Muscle of leg (tissue), 11 donors: ENCODE results near the gene OXTR. TPM values are rescaled to one million over a fixed set of nuclear protein-coding genes. Genes with fewer than 3 reads are reported as not detected.
A peak's percentile ranks its signal among the peaks of the same experiment; 100 is the strongest.

Experiments
- DNase-seq: peaks from one replicate; pipeline ENCODE4 v3.0.0; 2013
- H3K27ac ChIP-seq: one replicate; pipeline ENCODE4 v1.5.1; 2013; ENCODE audit warnings: mild to moderate bottlenecking, low read length, control low read depth
- H3K27me3 ChIP-seq: one replicate; pipeline ENCODE4 v1.6.1; 2013; ENCODE audit warnings: low read length; ENCODE audit not compliant: control insufficient read depth, insufficient read depth
- H3K36me3 ChIP-seq: one replicate; pipeline ENCODE4 v1.6.1; 2013; ENCODE audit warnings: low read length; ENCODE audit not compliant: control insufficient read depth, insufficient read depth
- H3K4me1 ChIP-seq: one replicate; pipeline ENCODE4 v1.6.1; 2013; ENCODE audit warnings: low read length; ENCODE audit not compliant: control insufficient read depth, insufficient read depth
- H3K4me3 ChIP-seq: one replicate; pipeline ENCODE4 v1.5.1; 2013; ENCODE audit warnings: low read length, control low read depth
- H3K9me3 ChIP-seq: replicated peaks from 2 replicates; pipeline ENCODE4 v1.6.1; 2013; ENCODE audit warnings: low read depth, low read length; ENCODE audit not compliant: control insufficient read depth
- WGBS: methylation state at CpG from one replicate; pipeline ENCODE4 v1.1.5; 2013; ENCODE audit warnings: missing lambda C conversion rate; ENCODE audit not compliant: insufficient coverage; 5-methylcytosine and 5-hydroxymethylcytosine counted together
- polyA plus RNA-seq, 8 donors: library from polyadenylated mRNA; unstranded; fragments of 120-200 nt; gene quantifications; one replicate each; pipeline versions ENCODE4 v1.2.1 to v1.2.3, GENCODE V29; 2013; ENCODE audit warnings: inconsistent platforms in 1 of 8, low replicate concordance in 1 of 8; ENCODE audit not compliant: insufficient read length in 8 of 8, insufficient read depth in 1 of 8
- total RNA-seq: library from RNA; stranded (reverse); fragments of 120-200 nt; gene quantifications from one replicate; pipeline ENCODE4 v1.2.4, GENCODE V29; 2013

Gene OXTR
- total and polyA plus RNA-seq, 9 donors = 0.53 to 11.0 (median 6.4) TPM

GRCh38 chr3:8759038-8759707, 10.2 kb downstream of the OXTR start:
- WGBS = 56% methylated on average over 3 of the region's 7 CpGs
- Histone ChIP-seq H3K27me3 (no peaks in the 10 kb centered on the region), H3K9me3 (no peaks in the 10 kb centered on the region), H3K4me3 (no peak overlapping the region), H3K27ac (peak overlapping the region; percentile 81), H3K36me3 (no peaks in the 10 kb centered on the region), H3K4me1 (peaks cover 44% of the 10 kb centered on the region)
- no peak for DNase-seq

GRCh38 chr3:8757551-8758518, 11.6 kb downstream of the OXTR start:
- H3K36me3 ChIP-seq = no peaks in the 10 kb centered on the region
- peaks cover 44% of the 10 kb centered on the region for H3K4me1 ChIP-seq
- H3K4me3 ChIP-seq = no peak overlapping the region
- H3K27me3 ChIP-seq = no peaks in the 10 kb centered on the region
- DNase-seq = peak; percentile 80
- 79% methylated on average over 10 of the region's 24 CpGs for WGBS
- H3K27ac ChIP-seq = peak overlapping the region; percentile 91
- H3K9me3 ChIP-seq = no peaks in the 10 kb centered on the region

- Histone ChIP-seq H3K27ac (peak overlapping the region; percentile 64), H3K27me3 (no peaks in the 10 kb centered on the region), H3K36me3 (no peaks in the 10 kb centered on the region), H3K4me1 (peaks cover 44% of the 10 kb centered on the region), H3K4me3 (no peak overlapping the region), H3K9me3 (no peaks in the 10 kb centered on the region)
- no peak for DNase-seq
- 66% methylated on average over 6 of the region's 7 CpGs for WGBS
These were observed 12.7 kb downstream of the OXTR start for GRCh38 chr3:8756671-8757070.

GRCh38 chr3:8755564-8756237, 13.7 kb downstream of the OXTR start:
- no peaks in the 10 kb centered on the region for H3K27me3 ChIP-seq
- H3K9me3 ChIP-seq = no peaks in the 10 kb centered on the region
- DNase-seq = no peak
- no peak overlapping the region for H3K4me3 ChIP-seq
- WGBS = 60% methylated on average over 1 of the region's 6 CpGs
- peak overlapping the region; percentile 1 for H3K27ac ChIP-seq
- peaks cover 39% of the 10 kb centered on the region for H3K4me1 ChIP-seq
- no peaks in the 10 kb centered on the region for H3K36me3 ChIP-seq

- no peak overlapping the region for H3K27ac ChIP-seq
- no CpG with 5 or more reads among the region's 3 CpGs for WGBS
- H3K36me3 ChIP-seq = no peaks in the 10 kb centered on the region
- no peak for DNase-seq
- H3K4me1 ChIP-seq = peaks cover 33% of the 10 kb centered on the region
- H3K9me3 ChIP-seq = no peaks in the 10 kb centered on the region
- no peaks in the 10 kb centered on the region for H3K27me3 ChIP-seq
- no peak overlapping the region for H3K4me3 ChIP-seq
These were observed 14.3 kb downstream of the OXTR start for GRCh38 chr3:8755097-8755496.

- H3K27ac ChIP-seq = no peak overlapping the region
- DNase-seq = no peak
- 89% methylated on average over 13 of the region's 14 CpGs for WGBS
These were observed 16.6 kb downstream of the OXTR start for GRCh38 chr3:8752832-8753231.

GRCh38 chr3:8749316-8749715, 20.1 kb downstream of the OXTR start:
- DNase-seq = no peak

More at GRCh38 chr3:8752832-8753231, 16.6 kb downstream of the OXTR start:
- H3K4me1 ChIP-seq = peaks cover 13% of the 10 kb centered on the region
- H3K4me3 ChIP-seq = no peak overlapping the region
- H3K9me3 ChIP-seq = no peaks in the 10 kb centered on the region
- H3K27me3 ChIP-seq = no peaks in the 10 kb centered on the region
- peaks cover 3% of the 10 kb centered on the region for H3K36me3 ChIP-seq

GRCh38 chr3:8746780-8747345, 22.6 kb downstream of the OXTR start:
- no peaks in the 10 kb centered on the region for H3K27me3 ChIP-seq
- no peaks in the 10 kb centered on the region for H3K9me3 ChIP-seq
- H3K27ac ChIP-seq = no peak overlapping the region
- no peak overlapping the region for H3K4me3 ChIP-seq
- WGBS = 78% methylated on average over 4 of the region's 7 CpGs
- peaks cover 23% of the 10 kb centered on the region for H3K36me3 ChIP-seq
- peaks cover 14% of the 10 kb centered on the region for H3K4me1 ChIP-seq
- DNase-seq = no peak

More at GRCh38 chr3:8749316-8749715, 20.1 kb downstream of the OXTR start:
- H3K27me3 ChIP-seq = no peaks in the 10 kb centered on the region
- peaks cover 20% of the 10 kb centered on the region for H3K36me3 ChIP-seq
- no peak overlapping the region for H3K4me3 ChIP-seq
- no peaks in the 10 kb centered on the region for H3K9me3 ChIP-seq
- no peak overlapping the region for H3K27ac ChIP-seq
- 95% methylated on average over 3 of the region's 3 CpGs for WGBS
- H3K4me1 ChIP-seq = no peaks in the 10 kb centered on the region

- Histone ChIP-seq H3K9me3 (no peaks in the 10 kb centered on the region), H3K4me1 (peaks cover 22% of the 10 kb centered on the region), H3K27ac (no peak overlapping the region), H3K36me3 (peaks cover 23% of the 10 kb centered on the region), H3K27me3 (no peaks in the 10 kb centered on the region), H3K4me3 (no peak overlapping the region)
- no peak for DNase-seq
- 93% methylated on average over 18 of the region's 25 CpGs for WGBS
These were observed 23.6 kb downstream of the OXTR start for GRCh38 chr3:8745619-8746370.
